ENCODE results near the gene RIPOR2.
A peak's percentile ranks its signal among the peaks of the same experiment; 100 is the strongest.

Gene RIPOR2

GRCh38 chr6:24935366-24936152, at the start of gene RIPOR2:
Gene RIPOR2, minus strand, starts transcription at chr6:24935960. Its CDS starts 62 bp downstream, at chr6:24935898.
- peak in 2 of 4 experiments; percentile 61 to 64 for DNase-seq

DNA sequence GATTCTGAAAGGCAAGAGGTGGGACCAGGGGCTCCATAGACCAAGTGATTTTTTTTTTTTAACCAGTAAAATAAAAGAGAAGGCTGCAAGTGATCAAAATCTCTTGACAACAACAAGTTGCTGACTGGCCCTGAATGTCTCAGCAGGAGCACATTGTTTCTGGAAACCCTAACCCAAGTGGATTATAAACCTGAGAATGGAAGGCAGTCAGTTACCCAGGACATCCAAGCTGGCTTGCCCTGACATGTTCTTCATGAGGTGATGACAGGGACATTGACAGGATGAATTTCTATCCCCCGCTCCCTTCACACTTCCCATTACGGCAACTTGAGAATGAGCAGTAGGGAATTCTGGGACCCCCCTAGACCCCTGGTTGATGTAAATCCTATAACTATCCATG, 49.6 kb upstream of the RIPOR2 start:
- no peak for DNase-seq

DNA sequence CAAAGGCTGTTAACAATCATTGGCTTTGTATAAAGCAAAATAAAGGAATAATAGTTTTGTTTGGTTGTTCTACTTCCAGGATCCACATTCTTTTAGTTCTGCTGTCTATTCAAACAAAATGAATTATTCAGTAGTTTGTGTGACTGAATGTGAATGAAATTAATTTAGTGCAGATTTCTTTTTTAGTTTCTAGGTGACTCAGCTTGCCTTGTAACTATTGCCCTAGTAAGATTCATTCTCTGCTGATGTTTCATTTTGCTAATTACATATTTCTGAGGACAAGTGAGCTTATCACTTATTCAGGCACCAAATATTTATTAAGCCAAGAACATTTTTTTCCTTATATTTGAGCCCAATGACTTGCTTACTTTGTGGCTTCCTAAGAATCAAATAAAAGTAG, 46.5 kb upstream of the RIPOR2 start:
- no peak for DNase-seq

- DNase-seq, result no peak
Observed at GRCh38 chr6:24981386-24981760, 45.6 kb upstream of the RIPOR2 start.

DNA sequence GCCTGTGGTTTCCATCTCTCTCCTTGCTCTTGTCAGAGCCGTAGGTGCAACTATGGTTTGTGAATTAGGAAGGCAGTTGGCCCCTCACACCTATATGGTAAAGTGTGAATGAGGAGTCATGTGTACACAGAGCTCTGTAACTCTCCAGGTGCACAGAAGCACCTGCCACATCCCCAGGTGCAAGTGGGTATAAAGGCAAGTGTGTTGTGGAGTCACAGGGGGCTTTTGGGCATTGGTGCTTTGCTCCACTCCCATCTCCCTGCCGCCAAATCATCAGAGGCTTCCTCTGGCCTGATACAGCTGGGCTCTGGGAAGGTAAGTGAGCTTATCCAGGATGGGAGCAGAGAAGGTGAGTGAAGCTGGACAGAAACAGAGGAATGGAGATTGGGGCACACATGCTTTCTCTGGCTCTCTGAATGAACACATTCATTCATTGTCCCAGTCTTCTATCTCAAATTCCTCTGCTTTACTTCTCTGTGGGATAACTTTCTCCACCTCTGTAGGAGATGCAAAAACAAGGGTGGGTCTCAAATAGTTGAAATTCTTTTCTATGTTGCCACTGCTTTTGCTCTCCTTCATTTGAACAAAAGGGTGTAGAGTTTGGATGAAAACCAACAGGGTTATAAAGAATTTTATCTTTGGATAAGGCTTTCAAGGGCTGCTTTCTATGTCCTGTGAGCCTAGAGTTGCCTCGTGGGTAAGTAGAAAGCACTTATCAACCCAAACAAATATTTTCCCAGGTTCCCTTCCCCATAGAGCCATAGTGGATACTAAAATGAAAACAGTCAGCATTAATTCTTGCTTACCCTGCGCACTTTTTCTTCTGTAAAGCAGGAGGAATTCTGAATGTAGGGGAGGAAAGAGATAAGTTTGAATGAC, 45.0 kb upstream of the RIPOR2 start:
- DNase-seq, result no peak

GRCh38 chr6:24979176-24979575, 43.4 kb upstream of the RIPOR2 start:
- no peak for DNase-seq

DNA sequence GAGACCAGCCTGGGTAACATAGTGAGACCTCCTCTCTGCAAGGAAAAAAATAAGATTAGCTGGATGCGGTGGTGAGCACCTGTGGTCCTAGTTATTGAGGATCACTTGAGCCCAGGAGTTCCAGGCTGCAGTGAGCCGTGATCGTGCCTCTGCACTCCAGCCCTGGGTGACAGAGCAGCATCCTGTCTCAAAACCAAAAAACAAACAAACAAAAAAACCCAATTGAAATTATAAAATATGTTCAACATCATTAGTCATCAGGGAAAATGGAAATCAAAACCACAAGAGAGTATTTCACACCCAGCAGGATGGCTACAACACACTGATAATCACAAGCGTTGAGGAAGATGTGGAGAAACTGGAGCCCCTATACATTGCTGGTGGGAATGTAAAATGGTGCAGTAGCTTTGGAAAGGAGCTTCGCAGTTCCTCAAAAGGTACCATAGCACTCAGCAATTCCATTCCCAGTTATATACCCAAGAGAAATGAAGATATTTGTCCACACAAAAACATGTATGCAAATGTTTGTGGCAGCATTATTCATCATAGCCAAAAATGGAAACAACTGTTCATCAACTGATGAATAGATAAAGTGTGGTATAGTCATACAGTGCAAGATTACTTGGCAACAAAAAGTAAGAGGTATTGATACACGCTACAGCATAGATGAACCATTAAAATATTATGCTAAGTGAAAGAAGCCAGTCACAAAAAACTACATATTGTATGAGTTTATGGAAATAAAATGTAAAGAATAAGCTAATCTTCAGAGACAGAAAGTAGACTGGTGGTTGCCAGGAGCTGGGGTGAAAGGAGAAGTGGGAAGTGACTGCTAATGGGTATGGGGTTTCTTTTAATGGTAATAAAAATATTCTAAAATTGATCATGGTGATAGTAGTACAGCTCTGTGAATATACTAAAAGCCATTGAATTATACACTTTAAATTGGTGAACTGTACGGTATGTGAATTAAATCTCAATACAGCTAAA, 38.7 kb upstream of the RIPOR2 start:
- DNase-seq, result no peak

DNA sequence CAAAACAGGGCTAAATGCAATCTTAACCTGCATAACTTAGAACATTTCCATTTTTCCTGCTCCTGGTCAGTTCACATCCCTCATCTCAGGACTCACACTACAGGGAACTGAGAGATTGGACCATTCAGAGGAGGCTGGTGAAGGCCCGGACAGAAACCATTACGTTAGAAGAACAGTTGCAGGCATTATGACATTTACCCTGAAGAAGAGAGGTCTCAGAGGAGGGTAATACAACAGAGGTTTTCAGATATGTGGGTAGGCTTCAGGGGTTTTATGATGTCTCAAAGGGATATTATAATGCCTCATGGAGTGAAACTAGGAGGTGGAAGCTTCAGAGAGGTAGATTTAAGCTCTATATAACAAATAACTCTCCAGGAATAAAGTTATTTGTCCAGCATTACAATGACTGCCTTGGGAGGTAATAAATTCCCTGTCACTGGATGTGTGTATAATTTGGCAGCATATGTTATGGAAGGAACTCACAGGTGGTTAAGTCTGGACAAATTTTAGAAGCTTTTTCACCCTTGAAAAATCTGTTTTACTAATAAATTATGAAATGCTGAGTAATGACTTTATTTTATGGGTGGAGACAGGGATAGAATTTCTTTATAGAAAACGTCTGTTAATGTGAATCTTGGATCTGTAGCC, 36.7 kb upstream of the RIPOR2 start:
- DNase-seq, result no peak

GRCh38 chr6:24971067-24971466, 35.3 kb upstream of the RIPOR2 start:
- DNase-seq, result no peak

- DNase-seq, result no peak
Observed at GRCh38 chr6:24969343-24969860, 33.6 kb upstream of the RIPOR2 start.

DNA sequence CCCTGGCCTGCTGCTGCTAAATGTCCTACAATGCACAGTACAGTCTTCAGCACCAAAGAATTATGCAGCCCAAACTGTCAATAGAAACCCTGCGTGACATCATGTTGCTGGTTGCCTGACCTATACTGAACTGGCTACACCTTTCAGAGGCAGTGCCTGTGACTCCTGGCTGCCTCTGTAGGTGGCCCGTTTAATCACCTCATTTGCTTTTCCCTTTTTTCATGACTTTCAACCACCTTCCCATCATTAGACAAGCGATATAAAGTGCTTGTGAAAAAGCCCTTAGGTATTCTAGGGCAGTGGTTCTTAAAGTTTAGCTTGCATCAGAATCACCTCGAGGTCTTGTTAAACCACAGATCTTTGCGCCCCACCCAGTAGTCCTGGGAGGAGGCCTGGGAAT, 33.0 kb upstream of the RIPOR2 start:
- DNase-seq, result no peak

DNA sequence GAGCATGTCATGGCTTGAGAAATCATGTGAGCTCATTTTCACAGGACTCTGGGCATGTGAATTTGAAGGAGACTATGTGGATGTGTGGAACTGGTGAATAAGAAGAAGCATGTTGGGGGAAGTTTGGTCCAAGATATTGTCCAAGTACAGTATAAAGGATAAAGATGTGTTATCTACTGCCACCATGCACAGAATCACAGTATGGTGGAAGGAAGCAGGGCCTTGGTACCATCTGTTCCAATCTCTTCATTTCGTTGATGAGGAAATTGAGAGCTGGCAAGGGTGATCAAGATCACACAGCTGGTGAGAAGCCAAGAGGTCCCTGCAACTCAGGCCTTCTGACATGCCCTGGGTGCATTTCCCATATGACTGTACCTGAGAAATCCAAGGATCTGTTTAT, 31.5 kb upstream of the RIPOR2 start:
- DNase-seq, result no peak

DNA sequence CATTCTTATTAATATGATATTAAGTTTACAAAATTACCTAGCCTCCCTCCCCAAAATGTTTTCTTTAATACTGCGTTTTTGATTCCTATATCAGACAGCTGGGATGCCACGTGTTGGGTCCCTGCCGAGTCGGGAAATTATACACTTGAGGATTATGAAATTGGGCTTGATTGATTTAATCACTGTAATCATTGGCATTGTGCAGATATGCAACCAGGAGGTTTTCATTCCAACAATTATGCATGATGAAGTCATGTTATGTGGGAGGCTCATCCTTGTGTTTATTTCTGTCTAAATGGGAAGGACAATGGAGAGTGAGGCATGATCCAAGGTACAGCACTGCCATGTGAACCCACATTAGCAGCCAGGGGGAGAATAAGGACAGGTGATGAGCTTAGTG, 30.6 kb upstream of the RIPOR2 start:
- DNase-seq, result no peak

DNA sequence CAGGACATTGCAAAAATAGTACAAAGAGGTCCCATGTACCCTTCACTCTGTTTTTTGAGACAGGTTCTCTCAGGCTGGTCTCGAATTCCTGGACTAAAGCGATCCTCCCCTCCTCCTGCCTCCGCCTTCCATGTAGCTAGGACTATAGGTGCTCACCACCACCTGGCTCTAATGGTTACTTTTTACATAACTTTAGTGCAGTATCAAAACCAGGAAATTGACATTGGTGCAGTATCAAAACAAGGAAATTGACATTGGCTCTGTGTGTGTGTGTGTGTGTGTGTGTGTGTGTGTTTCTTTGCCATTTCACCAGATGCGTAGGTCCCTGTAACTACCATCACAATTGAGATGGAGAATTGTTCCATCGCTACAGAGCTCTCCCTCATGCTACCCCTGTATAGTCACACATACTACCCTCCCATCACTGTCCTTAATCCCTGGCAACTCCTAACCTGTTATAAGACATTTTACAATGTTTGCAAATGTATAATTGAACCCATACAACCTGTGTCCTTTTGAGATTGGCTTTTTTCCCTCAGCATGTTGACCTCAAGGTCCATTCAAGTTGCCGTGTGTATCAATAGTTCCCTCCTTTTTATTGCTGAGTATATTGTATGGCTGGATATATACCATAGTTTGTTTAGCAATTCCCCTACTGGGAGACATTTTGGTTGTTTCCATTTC, 28.3 kb upstream of the RIPOR2 start:
- DNase-seq, result no peak

GRCh38 chr6:24963339-24963738, 27.6 kb upstream of the RIPOR2 start:
- no peak for DNase-seq

- DNase-seq, result no peak
Observed at GRCh38 chr6:24961852-24962251, 26.1 kb upstream of the RIPOR2 start.

- DNase-seq, result no peak
Observed at GRCh38 chr6:24960991-24961475, 25.3 kb upstream of the RIPOR2 start.

DNA sequence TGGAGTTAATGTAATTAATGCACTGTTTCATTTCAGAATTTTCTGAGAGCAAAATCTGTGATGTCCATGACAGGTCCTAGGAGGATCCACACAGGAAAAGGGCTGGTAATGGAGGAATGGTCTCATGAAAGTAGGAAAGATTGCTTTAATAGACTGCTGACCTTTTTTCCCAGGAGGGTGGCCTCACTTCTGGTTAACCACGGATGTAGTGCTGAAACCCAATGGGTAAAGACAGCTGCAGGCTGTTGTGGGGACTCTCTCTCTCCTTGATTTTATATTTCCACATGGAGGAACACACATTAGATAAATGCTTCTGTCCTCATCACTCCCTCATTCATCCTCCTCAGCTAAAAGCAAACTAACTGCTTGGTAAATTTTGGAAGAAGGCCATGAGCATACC, 23.6 kb upstream of the RIPOR2 start:
- DNase-seq, result no peak

GRCh38 chr6:24957199-24957598, 21.4 kb upstream of the RIPOR2 start:
- no peak for DNase-seq

GRCh38 chr6:24953726-24954125, 18.0 kb upstream of the RIPOR2 start:
- no peak for DNase-seq

- DNase-seq, result no peak
Observed at GRCh38 chr6:24951811-24952299, 16.1 kb upstream of the RIPOR2 start.
